ENCODE data around the gene RPL11.
A peak's percentile ranks its signal among the peaks of the same experiment; 100 is the strongest.
"Not testable (repeated sequence)": the region's sequence is repeated elsewhere in the genome, so short reads cannot be mapped to it uniquely, and the experiment has no call there.

Gene RPL11

GRCh38 chr1:23684415-23684814 is 7.2 kb upstream of the RPL11 start:
- no peak for DNase-seq (ENCODE audit: insufficient read length, low spot score)
- FAIRE-seq: no peak

- not testable (repeated sequence) for FAIRE-seq; DNase-seq (ENCODE audit: insufficient read length, low spot score)
Measured at GRCh38 chr1:23685197-23685596, 6.4 kb upstream of the RPL11 start.

GRCh38 chr1:23687680-23688079 is 3.9 kb upstream of the RPL11 start:
- not testable (repeated sequence) for FAIRE-seq; DNase-seq (ENCODE audit: insufficient read length, low spot score)

- FAIRE-seq; DNase-seq (ENCODE audit: insufficient read length, low spot score): not testable (repeated sequence)
Measured at GRCh38 chr1:23688281-23688680, 3.3 kb upstream of the RPL11 start.

GRCh38 chr1:23692308-23692871 is 784 bp downstream of the RPL11 start:
- DNase-seq (ENCODE audit: insufficient read length, low spot score): no peak
- FAIRE-seq: peak; percentile 77

- FAIRE-seq (no peak), DNase-seq (ENCODE audit: insufficient read length, low spot score) (no peak)
Measured at GRCh38 chr1:23693599-23693998, 2.0 kb downstream of the RPL11 start.

GRCh38 chr1:23694371-23694770 is 2.8 kb downstream of the RPL11 start:
- DNase-seq (ENCODE audit: insufficient read length, low spot score) (no peak), FAIRE-seq (no peak)

GRCh38 chr1:23695667-23696066 is 4.1 kb downstream of the RPL11 start:
- DNase-seq (ENCODE audit: insufficient read length, low spot score) (no peak), FAIRE-seq (no peak)

GRCh38 chr1:23696335-23696989 is 4.9 kb downstream of the RPL11 start:
- no peak for FAIRE-seq
- no peak for DNase-seq (ENCODE audit: insufficient read length, low spot score)

- peak; percentile 8 for FAIRE-seq
- DNase-seq (ENCODE audit: insufficient read length, low spot score): no peak
Measured at GRCh38 chr1:23698466-23698865, 6.9 kb downstream of the RPL11 start.

GRCh38 chr1:23699280-23700179 is 7.9 kb downstream of the RPL11 start:
- DNase-seq (ENCODE audit: insufficient read length, low spot score) (no peak), FAIRE-seq (peak; percentile 21)

GRCh38 chr1:23701310-23701709 is 9.7 kb downstream of the RPL11 start:
- FAIRE-seq: no peak
- DNase-seq (ENCODE audit: insufficient read length, low spot score): no peak

- no peak for DNase-seq (ENCODE audit: insufficient read length, low spot score)
- FAIRE-seq: no peak
Measured at GRCh38 chr1:23701996-23702395, 10.4 kb downstream of the RPL11 start.

- DNase-seq (ENCODE audit: insufficient read length, low spot score): no peak
- FAIRE-seq: no peak
Measured at GRCh38 chr1:23704834-23705495, 13.4 kb downstream of the RPL11 start.

GRCh38 chr1:23709229-23709628 is 17.6 kb downstream of the RPL11 start:
- DNase-seq (ENCODE audit: insufficient read length, low spot score) (no peak), FAIRE-seq (no peak)

GRCh38 chr1:23718482-23718881 is 26.9 kb downstream of the RPL11 start:
- FAIRE-seq (peak; percentile 77), DNase-seq (ENCODE audit: insufficient read length, low spot score) (no peak)

GRCh38 chr1:23719162-23719820 is 27.7 kb downstream of the RPL11 start:
- DNase-seq (ENCODE audit: insufficient read length, low spot score) (no peak), FAIRE-seq (peak; percentile 83)

- peak; percentile 93 for FAIRE-seq
- no peak for DNase-seq (ENCODE audit: insufficient read length, low spot score)
Measured at GRCh38 chr1:23720256-23720995, 28.8 kb downstream of the RPL11 start.

- DNase-seq (ENCODE audit: insufficient read length, low spot score) (no peak), FAIRE-seq (peak; percentile 62)
Measured at GRCh38 chr1:23722652-23723051, 31.0 kb downstream of the RPL11 start.

- DNase-seq (ENCODE audit: insufficient read length, low spot score) (no peak), FAIRE-seq (peak; percentile 69)
Measured at GRCh38 chr1:23726686-23727085, 35.1 kb downstream of the RPL11 start.
